Measurements from ENCODE around the gene TMEM183A. TPM values are rescaled to one million over a fixed set of nuclear protein-coding genes. Genes with fewer than 3 reads are reported as not detected.
A peak's percentile ranks its signal among the peaks of the same experiment; 100 is the strongest.

Gene TMEM183A
- total and polyA plus RNA-seq, 12 donors, result 23.4 to 67.2 (median 52.8) TPM

DNA sequence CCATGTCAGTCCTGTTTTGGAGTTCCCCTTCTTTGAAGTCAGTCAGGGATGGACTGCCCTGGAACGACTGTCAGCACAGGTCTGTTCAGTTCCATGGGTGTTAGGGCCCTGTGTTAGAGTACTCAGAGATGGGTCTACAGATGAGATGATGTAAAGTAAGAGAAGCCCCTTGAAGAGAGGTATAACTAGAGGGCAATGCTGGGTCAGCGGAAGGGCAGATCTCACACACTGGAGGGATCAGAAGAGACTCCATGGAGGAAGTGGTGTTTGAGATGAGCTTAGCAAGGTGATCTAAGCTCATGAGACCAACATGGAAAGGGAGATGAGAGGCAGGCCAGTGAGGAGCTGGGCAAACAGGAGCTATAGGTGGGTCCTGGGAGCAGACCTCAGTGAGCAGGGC is 26.7 kb downstream of the TMEM183A start:
- H3K27me3 ChIP-seq, result peaks cover 4% of the 10 kb centered on the region
- intact Hi-C loops (cut with DNase I), result no loop called here
- no peak overlapping the region for H3K27ac ChIP-seq
- H3K4me1 ChIP-seq (replicated peaks in 1 of 2), result no peaks in the 10 kb centered on the region
- WGBS, 4 donors, result 81 to 94% (median 84%) methylated on average over 2 of the region's 2 CpGs
- H3K4me3 ChIP-seq, result no peak overlapping the region
- no peak for TF ChIP-seq POLR2A (IDR thresholded peaks at IDR 0.05)
- TF ChIP-seq, protein P1, sequence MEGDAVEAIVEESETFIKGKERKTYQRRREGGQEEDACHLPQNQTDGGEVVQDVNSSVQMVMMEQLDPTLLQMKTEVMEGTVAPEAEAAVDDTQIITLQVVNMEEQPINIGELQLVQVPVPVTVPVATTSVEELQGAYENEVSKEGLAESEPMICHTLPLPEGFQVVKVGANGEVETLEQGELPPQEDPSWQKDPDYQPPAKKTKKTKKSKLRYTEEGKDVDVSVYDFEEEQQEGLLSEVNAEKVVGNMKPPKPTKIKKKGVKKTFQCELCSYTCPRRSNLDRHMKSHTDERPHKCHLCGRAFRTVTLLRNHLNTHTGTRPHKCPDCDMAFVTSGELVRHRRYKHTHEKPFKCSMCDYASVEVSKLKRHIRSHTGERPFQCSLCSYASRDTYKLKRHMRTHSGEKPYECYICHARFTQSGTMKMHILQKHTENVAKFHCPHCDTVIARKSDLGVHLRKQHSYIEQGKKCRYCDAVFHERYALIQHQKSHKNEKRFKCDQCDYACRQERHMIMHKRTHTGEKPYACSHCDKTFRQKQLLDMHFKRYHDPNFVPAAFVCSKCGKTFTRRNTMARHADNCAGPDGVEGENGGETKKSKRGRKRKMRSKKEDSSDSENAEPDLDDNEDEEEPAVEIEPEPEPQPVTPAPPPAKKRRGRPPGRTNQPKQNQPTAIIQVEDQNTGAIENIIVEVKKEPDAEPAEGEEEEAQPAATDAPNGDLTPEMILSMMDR (IDR thresholded peaks at IDR 0.05), result no peak
- no peaks in the 10 kb centered on the region for H3K36me3 ChIP-seq (replicated peaks in 1 of 2)
- peak in 1 of 7 donors; percentile 20 for DNase-seq
- H3K9me3 ChIP-seq (replicated peaks in 1 of 3), result no peaks in the 10 kb centered on the region

DNA sequence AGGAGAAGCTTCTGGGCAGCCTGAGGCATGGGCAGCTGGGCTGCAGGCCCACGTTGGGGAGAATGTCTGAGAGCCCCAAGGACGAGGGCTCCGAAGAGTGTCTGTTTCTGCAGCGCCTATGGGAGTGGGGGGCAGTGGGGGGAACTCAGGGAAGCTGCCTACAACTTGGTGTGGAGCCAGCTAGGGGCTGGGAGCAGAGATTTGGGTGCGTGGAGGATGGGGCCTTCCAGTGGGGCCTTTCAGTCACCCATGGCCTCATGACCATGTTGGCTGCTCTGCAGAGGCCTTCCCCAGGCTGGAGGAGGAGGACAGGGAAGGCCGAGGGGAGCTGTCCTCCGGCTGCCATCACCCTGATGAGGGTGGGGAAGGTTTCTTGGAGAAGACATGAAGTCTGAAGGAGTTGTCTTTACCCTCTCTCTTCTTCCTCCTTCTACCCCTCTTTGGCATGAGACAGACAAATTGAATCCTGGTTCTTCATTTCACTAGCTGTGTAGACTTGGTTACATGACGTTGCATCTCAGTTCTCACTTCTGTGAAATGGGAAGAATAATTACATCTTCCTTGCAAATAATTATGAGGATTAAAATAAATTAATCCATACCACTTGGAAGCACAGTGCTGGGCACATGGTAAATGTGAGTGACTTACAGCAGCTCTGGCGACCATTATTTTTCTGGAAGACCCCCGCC is 27.4 kb downstream of the TMEM183A start:
- H3K9me3 ChIP-seq (replicated peaks in 1 of 3), result no peaks in the 10 kb centered on the region
- H3K27ac ChIP-seq, result no peak overlapping the region
- WGBS, 4 donors, result 68 to 93% (median 83%) methylated on average over 10 of the region's 10 CpGs
- intact Hi-C loops (cut with DNase I), result loop anchor here in 1 of 2 donors (5.0 kb wide), 1 partner anchor 183 kb away; no protein-coding TSS in a partner anchor
- DNase-seq, result peak in 1 of 7 donors; percentile 41
- H3K4me1 ChIP-seq (replicated peaks in 1 of 2), result no peaks in the 10 kb centered on the region
- no peaks in the 10 kb centered on the region for H3K36me3 ChIP-seq (replicated peaks in 1 of 2)
- no peak overlapping the region for H3K4me3 ChIP-seq
- H3K27me3 ChIP-seq, result peaks cover 4% of the 10 kb centered on the region
- TF ChIP-seq, protein P1 (IDR thresholded peaks at IDR 0.05), result no peak
- no peak for TF ChIP-seq POLR2A (IDR thresholded peaks at IDR 0.05)

DNA sequence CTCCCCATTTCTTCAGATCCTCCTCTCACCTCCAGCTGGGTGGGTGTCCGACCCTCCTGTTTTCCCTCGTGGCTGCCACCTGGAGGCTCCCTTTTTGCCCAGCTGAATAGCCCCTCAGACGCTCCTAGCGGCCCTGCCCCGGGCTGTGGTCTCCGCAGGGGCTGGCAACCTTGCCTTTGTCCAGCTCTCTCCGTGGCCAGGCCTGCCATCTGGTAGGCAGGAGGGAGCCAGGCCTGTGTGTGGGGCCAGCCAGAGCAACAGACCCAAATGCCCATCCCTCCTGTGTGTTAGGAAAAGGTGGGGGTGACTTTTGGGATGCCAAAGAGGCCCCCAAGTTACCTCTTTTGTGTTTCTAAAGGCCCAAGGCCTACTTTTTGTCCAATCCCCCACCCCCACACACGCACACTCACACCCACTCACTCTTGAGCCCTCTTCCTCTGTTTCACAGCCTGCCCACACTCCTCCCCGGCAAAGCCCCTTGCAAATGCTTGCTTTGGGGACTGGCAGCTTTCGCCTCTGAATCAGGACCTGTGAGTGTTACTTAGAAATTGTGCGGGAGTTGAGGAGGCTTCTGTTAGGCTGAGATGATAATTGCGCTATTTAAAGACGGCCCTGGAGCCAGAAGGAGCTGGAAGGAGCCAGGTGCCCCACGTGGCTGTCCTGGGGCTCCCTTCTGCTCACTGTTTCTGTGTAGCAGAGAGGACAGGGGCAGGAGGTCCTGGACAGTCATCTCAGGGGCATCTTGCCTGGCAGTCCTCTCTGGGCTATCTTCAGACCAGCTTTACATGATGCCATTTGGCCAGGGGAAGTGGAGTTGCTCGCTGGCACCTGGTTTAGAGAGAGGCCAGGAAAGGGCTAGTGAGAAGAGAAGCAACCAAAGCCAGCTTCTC is 28.2 kb downstream of the TMEM183A start:
- Histone ChIP-seq H3K27me3 (peaks cover 4% of the 10 kb centered on the region), H3K9me3 (replicated peaks in 1 of 3) (no peaks in the 10 kb centered on the region), H3K36me3 (replicated peaks in 1 of 2) (no peaks in the 10 kb centered on the region), H3K4me1 (replicated peaks in 1 of 2) (no peaks in the 10 kb centered on the region), H3K4me3 (no peak overlapping the region), H3K27ac (no peak overlapping the region)
- intact Hi-C loops (cut with DNase I), result loop anchor here in 1 of 2 donors (5.0 kb wide), 1 partner anchor 182 kb away; no protein-coding TSS in a partner anchor
- no peak for TF ChIP-seq POLR2A (IDR thresholded peaks at IDR 0.05)
- TF ChIP-seq, protein P1 (IDR thresholded peaks at IDR 0.05), result no peak
- peak in 1 of 7 donors; percentile 29 for DNase-seq
- WGBS, 4 donors, result 83 to 91% (median 86%) methylated on average over 10 to 15 of the region's 15 CpGs

DNA sequence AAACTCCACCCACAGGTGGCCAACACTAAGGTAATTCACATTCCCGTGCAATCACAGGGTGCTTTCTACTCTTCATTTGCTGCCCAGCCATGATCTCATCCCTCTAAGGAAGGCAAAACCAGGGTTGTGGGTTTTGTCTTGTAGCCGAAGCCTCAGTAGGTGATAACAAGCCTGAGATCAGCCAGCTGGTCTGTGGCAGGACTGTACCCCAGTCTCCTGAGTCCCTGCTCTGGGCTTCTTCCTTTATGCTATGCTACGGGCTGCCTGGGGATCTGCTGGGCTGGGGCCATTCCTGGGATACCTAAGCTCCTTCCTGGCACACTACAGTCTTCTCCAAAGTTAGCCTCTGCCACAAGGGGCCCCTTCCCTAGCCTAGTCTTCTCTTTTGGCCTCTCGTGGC is 29.0 kb downstream of the TMEM183A start:
- TF ChIP-seq POLR2A (IDR thresholded peaks at IDR 0.05), result no peak
- Histone ChIP-seq H3K27ac (no peak overlapping the region), H3K4me1 (replicated peaks in 1 of 2) (no peaks in the 10 kb centered on the region), H3K9me3 (replicated peaks in 1 of 3) (no peaks in the 10 kb centered on the region), H3K27me3 (peaks cover 4% of the 10 kb centered on the region), H3K4me3 (no peak overlapping the region), H3K36me3 (replicated peaks in 1 of 2) (no peaks in the 10 kb centered on the region)
- WGBS, 4 donors, result 56 to 70% (median 67%) methylated on average over 3 to 4 of the region's 4 CpGs
- no peak for DNase-seq
- intact Hi-C loops (cut with DNase I), result loop anchor here in 1 of 2 donors (5.0 kb wide), 1 partner anchor 181 kb away; no protein-coding TSS in a partner anchor
